ENCODE results near the gene JAG1.

- TF ChIP-seq CTCF (IDR thresholded peaks at IDR 0.05) (no peak), ZFX (IDR thresholded peaks at IDR 0.05; ENCODE audit: borderline replicate concordance) (no peak)
These were observed 11.6 kb downstream of the JAG1 start for GRCh38 chr20:10662151-10662550.
